ENCODE measurements around the gene NAA16. TPM values are rescaled to one million over a fixed set of nuclear protein-coding genes. Genes with fewer than 3 reads are reported as not detected.

Gene NAA16
- total RNA-seq, 4 donors from 2014 or later: 13.8 to 22.0 (median 14.9) TPM

GRCh38 chr13:41386211-41386610 lies 75.1 kb downstream of the NAA16 start:
- Histone ChIP-seq H3K36me3 (no peaks in the 10 kb centered on the region), H3K27me3 (no peaks in the 10 kb centered on the region), H3K4me1 (peaks cover 0 to 6% (median 0%) of the 10 kb centered on the region in 4 donors), H3K9me3 (no peaks in the 10 kb centered on the region), H3K27ac (replicated peaks in 1 of 4) (no peak overlapping the region), H3K4me3 (no peak overlapping the region)
- 79% methylated on average over 6 of the region's 6 CpGs for WGBS
- intact Hi-C loops (cut with DNase I): no loop called here
- DNase-seq (ENCODE audit: extremely low spot score): no peak
- TF ChIP-seq EP300 (IDR thresholded peaks at IDR 0.05): no peak
- no peak for TF ChIP-seq POLR2A (IDR thresholded peaks at IDR 0.05; ENCODE audit: low read depth)
- no peak for TF ChIP-seq CTCF (IDR thresholded peaks at IDR 0.05)
- TF ChIP-seq POLR2AphosphoS5 (IDR thresholded peaks at IDR 0.05): no peak

GRCh38 chr13:41387576-41387975 lies 76.5 kb downstream of the NAA16 start:
- intact Hi-C loops (cut with DNase I): no loop called here

GRCh38 chr13:41388143-41388881 lies 77.2 kb downstream of the NAA16 start:
- Histone ChIP-seq H3K27me3 (no peaks in the 10 kb centered on the region), H3K4me1 (peaks cover 0 to 6% (median 0%) of the 10 kb centered on the region in 4 donors), H3K27ac (replicated peaks in 1 of 4) (no peak overlapping the region), H3K9me3 (no peaks in the 10 kb centered on the region), H3K4me3 (no peak overlapping the region), H3K36me3 (no peaks in the 10 kb centered on the region)
- TF ChIP-seq CTCF (IDR thresholded peaks at IDR 0.05) (no peak), POLR2A (IDR thresholded peaks at IDR 0.05; ENCODE audit: low read depth) (no peak), EP300 (IDR thresholded peaks at IDR 0.05) (no peak), POLR2AphosphoS5 (IDR thresholded peaks at IDR 0.05) (no peak)
- DNase-seq (ENCODE audit: extremely low spot score): no peak
- 85% methylated on average over 6 of the region's 6 CpGs for WGBS
- intact Hi-C loops (cut with DNase I): no loop called here

More at GRCh38 chr13:41387576-41387975, 76.5 kb downstream of the NAA16 start:
- no peak for DNase-seq (ENCODE audit: extremely low spot score)
- WGBS: 78% methylated on average over 3 of the region's 3 CpGs
- peaks cover 0 to 6% (median 0%) of the 10 kb centered on the region in 4 donors for H3K4me1 ChIP-seq
- H3K27me3 ChIP-seq: no peaks in the 10 kb centered on the region
- H3K9me3 ChIP-seq: no peaks in the 10 kb centered on the region
- no peak overlapping the region for H3K4me3 ChIP-seq
- TF ChIP-seq CTCF (IDR thresholded peaks at IDR 0.05) (no peak), POLR2A (IDR thresholded peaks at IDR 0.05; ENCODE audit: low read depth) (no peak)
- no peak overlapping the region for H3K27ac ChIP-seq (replicated peaks in 1 of 4)
- no peaks in the 10 kb centered on the region for H3K36me3 ChIP-seq

GRCh38 chr13:41389580-41389979 lies 78.5 kb downstream of the NAA16 start:
- Histone ChIP-seq H3K4me3 (no peak overlapping the region), H3K9me3 (no peaks in the 10 kb centered on the region), H3K27ac (replicated peaks in 1 of 4) (no peak overlapping the region), H3K27me3 (no peaks in the 10 kb centered on the region), H3K4me1 (peaks cover 0 to 6% (median 0%) of the 10 kb centered on the region in 4 donors), H3K36me3 (no peaks in the 10 kb centered on the region)
- 75% methylated on average over 1 of the region's 1 CpG for WGBS
- intact Hi-C loops (cut with DNase I): no loop called here
- TF ChIP-seq CTCF (IDR thresholded peaks at IDR 0.05) (no peak), POLR2A (IDR thresholded peaks at IDR 0.05; ENCODE audit: low read depth) (no peak), EP300 (IDR thresholded peaks at IDR 0.05) (no peak), POLR2AphosphoS5 (IDR thresholded peaks at IDR 0.05) (no peak)
- DNase-seq (ENCODE audit: extremely low spot score): no peak

- intact Hi-C loops (cut with DNase I): no loop called here
- 77% methylated on average over 1 of the region's 1 CpG for WGBS
- Histone ChIP-seq H3K9me3 (no peaks in the 10 kb centered on the region), H3K4me3 (no peak overlapping the region), H3K36me3 (no peaks in the 10 kb centered on the region), H3K27me3 (no peaks in the 10 kb centered on the region), H3K27ac (replicated peaks in 1 of 4) (no peak overlapping the region), H3K4me1 (no peaks in the 10 kb centered on the region)
- no peak for TF ChIP-seq EP300 (IDR thresholded peaks at IDR 0.05)
- no peak for TF ChIP-seq POLR2AphosphoS5 (IDR thresholded peaks at IDR 0.05)
- TF ChIP-seq POLR2A (IDR thresholded peaks at IDR 0.05; ENCODE audit: low read depth): no peak
- no peak for TF ChIP-seq CTCF (IDR thresholded peaks at IDR 0.05)
- DNase-seq (ENCODE audit: extremely low spot score): no peak
These were observed 83.1 kb downstream of the NAA16 start for GRCh38 chr13:41394166-41394565.
